Head of caudate nucleus (tissue), 42 donors: Measurements from ENCODE around the gene SCN2B.

Source experiments
- DNase-seq, 42 donors: peaks; one replicate each; pipeline versions ENCODE4 v3.0.0 to v3.0.0-alpha.2; 2020 to 2021; ENCODE audit warnings: mixed read lengths in 7 of 42
- intact Hi-C: fragments of 100-400 bp; cut with DNase I; formaldehyde crosslinking; loops from one replicate; pipeline ENCODE4 v1.15.0; 2022

The SCN2B gene

GRCh38 chr11:118124929-118125535 lies 51.4 kb downstream of the SCN2B start:
- intact Hi-C loops: no loop called here
- DNase-seq: peak in 1 of 42 donors; percentile 32

- DNase-seq: no peak
- intact Hi-C loops: no loop called here
Observed at GRCh38 chr11:118120793-118121192, 55.6 kb downstream of the SCN2B start.

GRCh38 chr11:118117790-118118601 lies 58.4 kb downstream of the SCN2B start:
- DNase-seq: peak in 1 of 42 donors; percentile 9

GRCh38 chr11:118115048-118115447 lies 61.4 kb downstream of the SCN2B start:
- intact Hi-C loops: no loop called here
- peak in 1 of 42 donors; percentile 19 for DNase-seq

More at GRCh38 chr11:118117790-118118601, 58.4 kb downstream of the SCN2B start:
- intact Hi-C loops: no loop called here

GRCh38 chr11:118114266-118114665 lies 62.2 kb downstream of the SCN2B start:
- intact Hi-C loops: no loop called here
- DNase-seq: peak in 1 of 42 donors; percentile 0

- intact Hi-C loops: no loop called here
- DNase-seq: peak in 3 of 42 donors; percentile 35 to 52 (median 35)
Observed at GRCh38 chr11:118112711-118113430, 63.6 kb downstream of the SCN2B start.
